Measurements from ENCODE around the gene TCF23. TPM values are rescaled to one million over a fixed set of nuclear protein-coding genes. Genes with fewer than 3 reads are reported as not detected.

The TCF23 gene
- total and polyA plus RNA-seq, 4 donors: under 0.01 to 0.05 (median 0.02) TPM; not detected in 1

GRCh38 chr2:27136751-27137150 lies 12.1 kb upstream of the TCF23 start:
- Histone ChIP-seq H3K36me3 (ENCODE audit: control insufficient read depth in 4 of 4, insufficient read depth in 3 of 4, low read depth in 1 of 4, low read length in 3 of 4) (peaks cover 2 to 10% (median 8%) of the 10 kb centered on the region in 4 donors), H3K4me3 (ENCODE audit: low read depth in 1 of 3, low read length in 3 of 3) (no peak overlapping the region), H3K9me3 (ENCODE audit: control insufficient read depth in 4 of 4, low read length in 3 of 4) (no peaks in the 10 kb centered on the region), H3K9ac (ENCODE audit: low read depth in 1 of 2, low read length in 2 of 2) (no peak overlapping the region), H3K4me1 (ENCODE audit: control insufficient read depth in 4 of 4, insufficient read depth in 4 of 4, low read length in 3 of 4) (peaks cover 3 to 12% (median 10%) of the 10 kb centered on the region in 4 donors), H3K27me3 (ENCODE audit: control insufficient read depth in 4 of 4, insufficient read depth in 4 of 4, low read length in 3 of 4) (no peaks in the 10 kb centered on the region), H3K27ac (ENCODE audit: low read depth in 1 of 2, low read length in 2 of 2) (no peak overlapping the region)
- TF ChIP-seq JUND (IDR thresholded peaks at IDR 0.05) (no peak), GABPA (IDR thresholded peaks at IDR 0.05 in 1 of 2, conservative IDR thresholded peaks at IDR 0.05 in 1 of 2) (no peak), HNF4A (conservative IDR thresholded peaks at IDR 0.05) (no peak), ZBTB33 (IDR thresholded peaks at IDR 0.05) (no peak), SP1 (IDR thresholded peaks at IDR 0.05) (no peak), FOXA1 (IDR thresholded peaks at IDR 0.05) (no peak), EGR1 (IDR thresholded peaks at IDR 0.05; ENCODE audit: low read depth in 2 of 2) (no peak), YY1 (IDR thresholded peaks at IDR 0.05) (no peak), RXRA (IDR thresholded peaks at IDR 0.05) (no peak), NR2F2 (IDR thresholded peaks at IDR 0.05) (no peak), ATF3 (IDR thresholded peaks at IDR 0.05) (no peak), FOXA2 (IDR thresholded peaks at IDR 0.05) (no peak), RAD21 (IDR thresholded peaks at IDR 0.05) (no peak), TAF1 (conservative IDR thresholded peaks at IDR 0.05) (no peak), HNF4G (IDR thresholded peaks at IDR 0.05) (no peak), REST (IDR thresholded peaks at IDR 0.05) (no peak), MAX (IDR thresholded peaks at IDR 0.05) (no peak), CTCF (IDR thresholded peaks at IDR 0.05; ENCODE audit: low read depth, low read length, missing input control) (no peak)
- DNase-seq (ENCODE audit: low spot score): no peak
- 97% methylated on average over 7 of the region's 7 CpGs for WGBS

Measured in liver (tissue), 9 donors.